OCI-LY7 (cell line): ENCODE data around the gene ANO2.

ENCODE experiments used
- EZH2phosphoT487 ChIP-seq: fragments of 200-600 bp; sonication (generic); IDR thresholded peaks from 2 replicates; pipeline ENCODE4 v1.6.1; 2018; ENCODE audit warnings: low read depth, borderline replicate concordance, mild to moderate bottlenecking, mixed run types, antibody characterized with exemption, low read length, moderate library complexity, mixed read lengths
- TF ChIP-seq, protein P1 (sequence below): fragments of 200-600 bp; sonication (generic); conservative IDR thresholded peaks from 2 replicates; pipeline ENCODE4 v1.5.1; 2014; ENCODE audit warnings: mild to moderate bottlenecking, antibody characterized with exemption, low read length, moderate library complexity, mixed read lengths

DNA sequence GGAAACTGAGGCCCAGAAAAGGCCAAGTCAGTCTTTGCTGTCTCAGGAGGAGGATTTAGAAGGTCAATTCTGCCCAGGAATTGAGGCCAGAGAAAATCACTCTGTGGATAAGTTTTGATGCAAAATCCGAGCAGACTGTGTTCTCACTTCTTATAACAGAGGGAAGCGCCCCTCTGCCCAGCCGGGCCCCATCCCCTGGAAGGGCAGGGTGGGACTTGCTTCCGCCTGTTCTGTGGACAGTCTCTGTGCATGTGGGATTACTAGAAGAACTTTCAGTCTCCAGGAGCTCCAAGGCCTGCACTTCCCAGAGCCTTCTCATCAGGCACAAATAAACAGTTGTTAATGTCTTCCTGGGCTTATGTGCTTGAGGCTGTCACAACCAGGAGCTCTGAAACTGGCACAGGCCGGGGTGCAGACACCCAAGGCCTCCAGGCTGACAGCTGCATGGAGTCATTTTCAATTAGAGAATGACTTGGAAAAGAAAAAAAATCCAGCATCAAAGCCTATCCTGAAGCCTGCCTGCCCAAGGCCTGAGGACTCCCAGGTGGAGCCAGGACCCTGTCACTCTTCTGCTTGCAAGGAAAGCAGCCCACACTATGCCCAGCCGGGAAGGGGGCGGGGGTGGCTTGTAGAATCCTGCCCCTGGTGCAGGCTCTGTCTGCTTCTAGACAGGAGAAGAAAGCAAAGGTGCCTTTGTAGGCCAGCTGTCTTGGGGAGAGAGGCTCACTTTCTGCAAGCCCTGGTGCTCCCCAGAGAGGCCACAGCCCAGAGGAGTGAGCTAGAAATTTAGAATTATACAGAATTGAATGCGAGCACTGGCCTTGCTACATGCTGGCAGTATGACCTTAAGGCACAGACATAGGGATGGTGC lies 428.5 kb downstream of the ANO2 start:
- TF ChIP-seq, protein P1, sequence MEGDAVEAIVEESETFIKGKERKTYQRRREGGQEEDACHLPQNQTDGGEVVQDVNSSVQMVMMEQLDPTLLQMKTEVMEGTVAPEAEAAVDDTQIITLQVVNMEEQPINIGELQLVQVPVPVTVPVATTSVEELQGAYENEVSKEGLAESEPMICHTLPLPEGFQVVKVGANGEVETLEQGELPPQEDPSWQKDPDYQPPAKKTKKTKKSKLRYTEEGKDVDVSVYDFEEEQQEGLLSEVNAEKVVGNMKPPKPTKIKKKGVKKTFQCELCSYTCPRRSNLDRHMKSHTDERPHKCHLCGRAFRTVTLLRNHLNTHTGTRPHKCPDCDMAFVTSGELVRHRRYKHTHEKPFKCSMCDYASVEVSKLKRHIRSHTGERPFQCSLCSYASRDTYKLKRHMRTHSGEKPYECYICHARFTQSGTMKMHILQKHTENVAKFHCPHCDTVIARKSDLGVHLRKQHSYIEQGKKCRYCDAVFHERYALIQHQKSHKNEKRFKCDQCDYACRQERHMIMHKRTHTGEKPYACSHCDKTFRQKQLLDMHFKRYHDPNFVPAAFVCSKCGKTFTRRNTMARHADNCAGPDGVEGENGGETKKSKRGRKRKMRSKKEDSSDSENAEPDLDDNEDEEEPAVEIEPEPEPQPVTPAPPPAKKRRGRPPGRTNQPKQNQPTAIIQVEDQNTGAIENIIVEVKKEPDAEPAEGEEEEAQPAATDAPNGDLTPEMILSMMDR = no peak
- no peak for TF ChIP-seq EZH2phosphoT487
